Stimulated activated CD8-positive, alpha-beta memory T cell treated with anti-CD3 and anti-CD28 coated beads, Interleukin-12 subunit alpha, Interleukin-12 subunit beta, amount 100 ng/mL, for 4 hours (primary cell): ENCODE measurements around the gene SHISA2.

Experiments used
- DNase-seq: peaks from one replicate; pipeline ENCODE4 v3.0.0-alpha.2; 2020; ENCODE audit warnings: low read depth

Gene SHISA2

DNA sequence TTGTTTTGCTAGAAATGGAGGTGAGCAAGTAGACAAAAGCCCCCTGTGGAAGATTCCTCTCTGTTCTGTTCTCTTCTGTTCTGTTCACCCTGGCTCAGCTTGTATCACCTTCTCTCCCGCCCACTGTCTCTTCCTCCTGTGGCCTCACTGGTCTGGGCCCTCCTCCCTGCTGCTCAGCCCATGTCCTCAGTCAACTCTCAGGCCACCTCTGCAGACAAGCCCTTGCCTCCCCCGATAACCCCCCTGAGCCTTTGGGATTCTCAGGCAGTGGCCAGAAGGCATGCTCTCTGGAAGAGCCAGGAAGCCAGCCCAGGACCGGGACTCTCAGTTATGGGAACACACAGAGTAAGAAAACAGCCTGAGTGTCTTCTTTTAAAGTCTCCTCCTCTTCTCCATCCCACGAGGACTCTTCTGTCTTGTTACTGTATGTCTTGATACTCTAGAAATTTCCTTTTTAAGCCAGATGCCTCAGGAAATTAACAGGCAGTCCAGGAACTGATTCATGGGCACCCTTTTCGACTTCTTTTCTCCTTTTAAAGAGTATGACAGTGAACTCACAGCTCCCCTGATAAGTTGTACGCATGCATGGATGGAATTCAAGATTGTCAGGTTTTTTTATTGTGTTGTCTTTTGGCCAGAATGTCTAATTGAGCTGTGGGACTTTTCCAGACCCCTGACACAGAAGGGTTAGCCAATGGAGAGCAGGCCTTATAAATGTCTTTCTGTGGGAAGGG, 33.7 kb downstream of the SHISA2 start:
- DNase-seq: no peak

DNA sequence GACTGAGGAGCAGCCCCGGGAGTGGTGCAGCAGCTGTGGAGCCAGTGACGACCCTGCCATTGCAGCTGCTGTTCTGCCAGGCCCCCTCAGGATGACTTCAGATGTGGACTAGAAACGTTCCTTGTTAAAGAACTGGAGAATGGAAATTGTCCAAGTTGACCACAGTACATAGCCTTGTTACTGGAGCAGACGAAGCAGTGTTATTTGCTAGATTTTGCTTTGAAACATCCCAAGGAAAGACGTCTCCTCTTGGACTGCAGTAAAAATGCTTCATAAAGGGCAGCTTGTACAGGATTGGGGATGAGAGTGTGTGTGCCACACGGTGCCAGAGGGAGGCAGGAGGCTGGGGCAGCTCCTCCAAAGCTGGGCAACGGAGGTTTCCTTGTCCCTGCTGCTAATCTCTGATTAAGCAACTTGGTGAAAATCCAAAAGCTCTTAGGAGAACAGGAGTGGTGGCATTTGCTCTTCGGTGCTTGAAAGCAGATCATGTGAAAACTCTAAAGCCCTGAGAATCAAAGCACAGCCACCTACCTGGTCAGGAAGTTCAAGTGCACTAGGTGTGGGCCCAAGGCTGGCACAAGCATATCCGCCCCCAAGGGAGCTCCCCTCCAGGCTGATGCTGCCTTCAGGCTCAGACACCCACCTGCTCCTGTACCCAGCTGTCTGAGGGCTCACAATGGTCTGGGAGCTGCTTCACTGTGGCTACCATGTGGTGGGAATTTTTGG, 34.5 kb downstream of the SHISA2 start:
- no peak for DNase-seq

DNA sequence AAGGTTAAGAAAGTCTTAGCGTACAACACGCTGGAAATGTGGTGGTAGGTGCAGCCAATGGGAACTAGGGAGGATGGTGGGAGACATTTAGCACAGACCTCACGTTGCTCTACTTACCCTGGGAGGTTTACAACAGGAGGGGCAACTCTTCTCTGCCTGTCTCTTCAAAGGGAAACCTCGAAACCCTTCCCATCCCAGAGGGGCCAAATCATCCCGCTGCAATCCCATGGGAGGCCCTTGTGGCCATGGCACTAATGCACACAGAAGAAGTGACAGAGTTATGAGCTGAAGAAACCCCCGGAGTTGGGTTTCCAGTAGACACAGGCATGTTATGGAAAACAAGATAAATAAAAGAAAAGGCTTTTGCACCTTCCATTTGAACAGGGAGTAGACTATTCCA, 35.6 kb downstream of the SHISA2 start:
- DNase-seq: no peak

DNA sequence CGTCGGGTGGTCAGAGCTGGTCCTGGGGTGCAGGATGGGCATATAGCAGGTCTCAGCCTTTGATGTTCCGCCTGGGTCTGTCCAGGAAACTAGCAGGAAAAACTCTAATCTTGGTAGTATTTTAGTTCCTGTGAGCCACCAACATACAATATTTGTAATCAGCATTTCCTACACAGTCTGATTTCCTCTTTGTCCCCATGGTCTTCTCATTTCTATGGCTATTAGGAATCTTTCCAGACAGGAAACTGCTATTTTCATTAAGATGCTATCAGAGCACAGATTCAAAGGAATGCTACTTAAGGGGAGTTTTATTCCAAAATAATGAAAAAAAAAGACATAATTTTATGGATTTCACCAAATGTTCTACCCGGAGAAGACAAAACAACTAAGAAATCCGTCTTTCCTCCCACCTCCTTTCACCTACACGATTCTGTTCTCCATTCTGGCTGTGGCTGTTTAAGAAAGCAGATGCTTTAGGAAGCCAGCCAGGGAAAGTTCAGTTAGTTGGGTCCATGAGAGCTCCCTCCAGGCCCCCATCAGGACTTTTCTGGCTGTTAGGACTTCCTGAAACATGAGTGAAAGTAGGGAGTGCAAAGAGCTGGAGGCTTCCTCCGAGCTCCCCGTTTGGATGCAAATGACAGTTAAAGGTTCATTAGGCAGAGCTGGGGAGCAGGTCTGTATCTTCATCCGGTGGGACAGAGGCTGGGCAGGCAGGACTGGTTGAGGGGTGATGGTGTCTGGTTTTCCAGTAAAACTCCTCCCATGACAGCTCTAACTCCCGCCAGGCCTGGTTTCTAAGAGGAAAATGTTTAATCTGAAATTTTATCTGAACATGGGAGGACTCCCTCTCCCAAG, 36.3 kb downstream of the SHISA2 start:
- DNase-seq: no peak

DNA sequence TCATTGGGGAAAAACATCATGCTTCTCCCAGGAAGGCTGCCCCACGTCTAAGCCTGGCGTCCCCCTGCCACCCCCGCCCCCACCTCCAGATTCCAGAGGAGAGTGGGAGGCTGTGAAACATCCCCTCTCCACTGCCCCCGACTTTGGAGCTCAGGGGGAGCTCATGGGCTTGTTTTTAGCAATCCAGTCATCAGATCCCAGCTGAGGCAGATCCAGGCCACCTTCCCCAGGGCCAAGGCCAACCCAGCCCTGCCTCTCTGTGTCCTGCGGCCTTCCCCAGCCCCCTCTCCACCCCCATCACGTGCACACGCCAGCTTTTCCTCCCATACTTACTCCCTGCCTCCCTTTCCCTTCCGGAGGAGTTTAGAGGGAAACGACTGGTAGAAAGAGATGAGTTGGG, 38.8 kb downstream of the SHISA2 start:
- no peak for DNase-seq

DNA sequence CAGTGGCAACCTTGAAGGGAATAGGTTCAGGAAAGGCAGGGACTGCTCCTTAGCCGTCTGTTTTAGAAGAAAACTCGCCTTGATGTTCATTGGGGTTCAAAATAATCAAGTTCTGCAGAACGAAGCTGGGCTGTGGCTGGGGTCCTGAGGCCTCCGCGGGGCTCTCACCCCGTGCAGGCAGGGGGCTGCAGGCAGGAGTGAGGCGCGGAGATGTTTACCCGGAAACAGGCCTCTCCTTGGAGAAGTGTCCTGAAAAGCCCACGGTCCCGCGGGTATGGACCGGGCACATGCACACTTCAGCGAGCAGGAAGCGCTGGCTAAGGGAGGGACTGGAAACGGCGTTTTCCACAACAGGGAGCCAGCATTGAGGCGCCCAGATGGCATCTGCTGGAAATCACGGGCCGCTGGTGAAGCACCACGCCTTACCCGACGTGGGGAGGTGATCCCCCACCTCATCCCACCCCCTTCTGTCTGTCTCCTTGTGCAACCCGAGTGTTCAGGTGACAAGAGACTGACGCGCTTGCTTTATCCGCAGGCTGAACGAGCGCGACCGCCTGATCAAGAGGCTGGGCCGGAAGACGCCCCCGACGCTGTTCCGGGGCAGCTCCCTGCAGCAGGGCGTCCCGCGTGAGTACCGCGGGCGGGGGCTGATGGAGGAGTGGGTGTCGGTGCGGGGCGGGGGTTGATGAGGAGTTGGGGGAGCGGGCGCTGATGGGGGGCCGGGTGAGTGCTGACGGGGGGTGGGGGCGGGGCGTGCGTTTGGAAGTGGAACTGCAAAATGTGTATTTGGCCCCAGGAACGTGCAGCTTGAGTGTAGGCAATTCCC, 39.6 kb downstream of the SHISA2 start:
- DNase-seq: peak; percentile 47

DNA sequence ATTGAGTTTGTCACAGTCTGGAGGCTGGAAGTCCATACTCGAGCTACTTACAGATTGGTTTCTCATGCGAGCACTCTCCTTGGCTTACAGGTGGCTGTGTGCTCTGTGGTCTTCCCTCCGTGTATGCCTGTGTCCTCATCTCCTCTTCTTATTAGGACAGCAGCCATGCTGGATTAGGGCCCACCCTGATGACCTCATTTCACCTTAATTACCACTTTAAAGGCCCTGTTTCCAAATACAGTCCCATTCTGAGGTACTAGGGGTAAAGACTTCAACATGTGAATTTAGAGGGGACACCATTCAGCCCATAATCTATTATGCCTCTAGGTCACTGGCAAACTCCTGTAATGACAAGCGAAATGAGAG, 40.6 kb downstream of the SHISA2 start:
- no peak for DNase-seq

DNA sequence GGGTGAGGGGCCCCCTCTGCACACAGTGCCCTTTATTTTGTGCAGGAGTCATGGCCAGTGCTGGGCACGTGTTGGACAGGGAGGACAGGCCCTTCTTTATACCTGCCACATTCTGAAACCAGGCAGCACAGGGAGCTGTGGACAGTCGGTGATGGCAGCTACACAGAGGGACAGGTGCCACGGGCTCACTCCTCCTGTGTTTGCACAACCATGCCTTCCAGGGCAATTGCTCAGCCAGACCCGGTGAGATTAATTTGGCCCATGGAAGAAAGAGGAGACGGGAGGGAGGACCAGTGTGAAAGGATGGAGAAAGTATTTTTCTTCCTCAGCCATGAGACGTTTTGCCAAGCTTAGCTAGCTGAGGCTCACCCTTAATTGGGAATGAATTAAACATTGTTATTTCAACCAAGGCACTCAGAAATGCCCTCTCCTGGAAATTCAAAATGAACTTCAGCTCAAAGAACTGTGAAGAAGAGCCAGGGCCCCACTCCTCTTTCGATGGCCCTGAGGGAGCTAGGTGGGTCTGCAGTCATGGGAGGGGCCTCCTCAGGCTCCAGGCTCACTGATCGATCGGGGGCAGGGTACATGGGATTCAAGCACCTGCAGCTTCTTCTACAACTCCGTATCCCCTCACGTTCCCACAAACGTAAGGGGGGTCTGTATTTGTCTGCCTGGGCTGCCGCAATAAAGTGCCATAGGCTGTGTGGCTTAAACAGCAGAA, 41.2 kb downstream of the SHISA2 start:
- DNase-seq: no peak

DNA sequence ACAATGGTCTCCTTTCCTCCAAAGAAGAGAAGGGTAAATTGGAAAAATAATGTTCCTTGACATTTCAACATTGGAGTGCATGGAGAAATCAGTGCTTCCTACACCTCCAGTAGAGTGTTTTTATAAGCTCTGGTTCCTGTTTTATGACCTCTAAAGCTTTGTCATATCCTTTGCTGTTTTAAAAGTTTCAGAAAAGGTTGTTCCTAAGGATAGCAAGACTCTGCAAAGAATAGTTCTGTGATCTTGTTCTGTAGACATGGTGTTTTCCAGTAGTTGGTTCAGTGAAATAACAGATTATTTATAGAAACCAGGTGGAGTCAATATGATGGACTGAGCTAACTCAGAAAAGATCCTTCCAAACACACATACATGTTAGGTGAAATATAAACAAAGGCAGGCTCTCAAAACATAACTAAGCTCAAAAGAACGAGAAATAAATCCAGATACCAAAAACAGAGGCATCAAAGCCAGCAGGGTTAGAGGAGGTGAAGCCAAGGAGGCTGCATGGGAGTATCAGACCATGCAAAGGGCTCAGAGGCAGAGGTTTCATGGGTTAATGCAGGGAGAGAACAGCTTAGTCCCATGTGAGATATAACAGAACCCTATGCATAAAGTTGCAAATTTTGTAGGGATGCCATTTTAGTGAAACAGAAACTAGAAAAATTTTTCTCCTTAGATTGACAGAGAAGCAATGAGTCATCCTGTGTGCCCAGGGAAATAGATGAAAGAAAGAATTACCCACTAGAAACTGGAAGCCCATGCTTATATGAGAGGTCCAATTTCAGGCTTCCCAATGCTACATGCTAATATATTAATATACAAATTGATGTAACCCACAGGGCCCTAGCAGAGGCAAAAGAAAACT, 44.3 kb downstream of the SHISA2 start:
- no peak for DNase-seq
